ENCODE measurements around the gene ARHGEF11. TPM values are rescaled to one million over a fixed set of nuclear protein-coding genes. Genes with fewer than 3 reads are reported as not detected.
A peak's percentile ranks its signal among the peaks of the same experiment; 100 is the strongest.

Gene ARHGEF11
- total RNA-seq, 1 donor from 2014 or later, result 18.4 TPM

DNA sequence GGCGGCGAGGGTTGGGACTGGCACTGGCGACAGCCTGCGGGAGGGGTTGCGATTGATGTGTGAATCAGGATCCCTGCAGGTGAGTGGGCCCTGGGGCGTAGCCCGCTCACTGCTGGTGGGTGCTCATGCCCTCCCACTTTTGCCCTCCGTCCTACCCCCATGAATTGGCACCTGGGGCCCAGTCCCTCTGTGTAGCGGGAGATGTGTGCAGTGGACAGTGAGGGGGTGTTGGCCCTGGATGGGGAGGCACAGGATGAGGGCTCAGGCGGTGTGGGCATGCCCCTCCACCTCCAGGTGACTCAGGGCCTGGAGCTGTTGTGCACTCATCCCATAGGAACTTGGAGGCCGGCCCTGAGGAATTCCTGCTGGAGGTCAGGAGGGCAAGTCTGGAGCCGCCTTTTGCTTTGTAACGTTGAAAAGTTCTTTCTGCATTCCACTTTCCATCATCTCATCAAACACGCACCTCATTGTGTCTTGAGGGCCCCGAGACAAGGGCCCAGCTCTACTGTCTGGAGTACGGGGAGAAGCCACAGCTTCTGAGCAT, 149.0 kb downstream of the ARHGEF11 start:
- peak in 1 of 2 donors; percentile 90 for DNase-seq (ENCODE audit: low read depth in 2 of 2)

DNA sequence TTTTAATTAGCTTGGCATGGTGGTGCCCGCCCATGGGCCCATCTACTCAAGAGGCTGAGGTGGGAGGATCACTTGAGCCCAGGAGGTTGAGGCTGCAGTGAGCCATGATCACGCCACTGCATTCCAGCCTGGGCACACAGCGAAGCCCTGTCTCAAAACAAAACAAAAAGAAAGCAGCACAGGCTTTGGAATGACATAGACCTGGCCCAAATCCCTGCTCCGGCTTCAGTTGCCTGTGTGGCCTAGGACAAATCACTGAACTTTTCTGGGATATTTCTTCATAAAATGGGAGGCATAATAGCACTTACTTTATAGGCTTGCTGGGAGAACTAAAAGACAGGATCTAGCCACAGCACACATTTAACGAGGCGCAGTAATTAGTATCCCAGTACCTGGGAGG, 149.6 kb downstream of the ARHGEF11 start:
- no peak for DNase-seq (ENCODE audit: low read depth in 2 of 2)

DNA sequence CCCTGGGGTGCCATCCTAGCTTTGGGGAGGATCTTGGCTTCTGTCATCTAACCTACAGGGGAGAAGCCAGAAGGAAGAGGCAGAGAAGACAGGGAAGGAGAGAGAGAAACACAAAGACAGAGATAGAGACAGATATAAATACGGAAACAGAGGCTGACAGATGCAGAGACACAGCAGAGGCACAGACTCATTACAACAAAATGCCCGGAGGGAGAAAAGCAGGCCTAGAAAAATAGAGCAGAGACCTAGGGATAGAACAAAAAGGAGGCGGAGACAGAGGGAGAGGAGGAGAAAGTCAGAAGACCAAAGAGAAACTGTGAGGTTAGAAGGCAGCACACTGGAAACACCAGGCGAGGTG, 150.1 kb downstream of the ARHGEF11 start:
- peak in 1 of 2 donors; percentile 40 for DNase-seq (ENCODE audit: low read depth in 2 of 2)

DNA sequence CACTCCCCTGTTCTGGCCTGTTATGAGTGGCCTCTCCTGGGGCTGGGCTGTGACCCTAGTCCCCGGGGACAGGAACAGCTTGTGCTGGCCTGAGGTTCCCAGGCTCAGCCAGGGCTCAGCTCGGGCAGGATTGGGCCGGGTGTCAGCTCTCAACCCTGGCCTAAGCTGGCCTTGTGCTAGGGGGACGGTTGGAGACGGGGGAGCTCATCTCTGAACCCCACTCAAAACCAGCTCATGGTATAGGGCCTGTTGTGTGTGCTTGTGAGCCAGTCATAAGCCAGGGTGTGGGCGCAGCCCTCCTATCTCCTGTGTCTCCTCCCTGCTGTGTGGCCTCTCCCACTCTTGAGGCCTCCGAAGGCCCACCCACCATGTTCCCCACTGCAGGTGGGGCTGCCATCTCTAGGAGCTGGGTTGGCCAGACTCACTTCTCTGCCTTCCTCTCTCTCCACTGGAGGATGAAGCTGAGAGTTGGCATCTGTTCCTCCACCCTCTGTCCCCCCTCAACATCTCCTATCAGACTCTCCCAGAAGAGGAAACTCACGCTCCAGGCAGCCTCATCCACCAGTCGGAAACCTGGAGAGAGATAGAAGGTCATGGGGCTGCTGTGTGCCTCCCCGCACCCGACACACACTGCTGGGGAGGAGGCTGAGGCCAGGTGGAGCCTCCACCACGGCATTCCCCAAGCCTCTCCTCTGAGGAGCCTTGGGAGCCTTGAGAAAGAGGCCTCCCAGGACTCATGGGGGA, 150.7 kb downstream of the ARHGEF11 start:
- peak; percentile 40 to 89 for DNase-seq (ENCODE audit: low read depth in 2 of 2)

DNA sequence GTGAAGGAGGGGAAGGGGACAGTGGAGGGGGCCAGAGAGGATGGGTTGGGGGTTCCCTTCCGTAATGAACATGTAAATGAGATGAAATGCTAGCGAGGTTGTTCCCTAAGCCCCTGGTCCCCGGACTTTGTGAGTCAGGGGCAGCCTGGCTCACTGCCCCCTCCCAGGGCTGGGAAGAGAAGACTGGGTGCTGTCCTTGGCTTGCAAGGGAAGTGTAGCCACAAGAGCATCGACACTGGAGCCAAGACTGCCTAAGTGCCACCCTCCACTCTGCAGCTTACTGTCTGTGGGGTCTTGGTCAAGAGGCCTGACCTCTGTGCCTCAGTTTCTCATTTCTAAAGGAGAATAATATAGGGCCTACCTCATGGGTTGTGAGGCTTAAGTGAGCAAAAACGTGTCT, 151.5 kb downstream of the ARHGEF11 start:
- DNase-seq (ENCODE audit: low read depth in 2 of 2), result peak in 1 of 2 donors; percentile 33

DNA sequence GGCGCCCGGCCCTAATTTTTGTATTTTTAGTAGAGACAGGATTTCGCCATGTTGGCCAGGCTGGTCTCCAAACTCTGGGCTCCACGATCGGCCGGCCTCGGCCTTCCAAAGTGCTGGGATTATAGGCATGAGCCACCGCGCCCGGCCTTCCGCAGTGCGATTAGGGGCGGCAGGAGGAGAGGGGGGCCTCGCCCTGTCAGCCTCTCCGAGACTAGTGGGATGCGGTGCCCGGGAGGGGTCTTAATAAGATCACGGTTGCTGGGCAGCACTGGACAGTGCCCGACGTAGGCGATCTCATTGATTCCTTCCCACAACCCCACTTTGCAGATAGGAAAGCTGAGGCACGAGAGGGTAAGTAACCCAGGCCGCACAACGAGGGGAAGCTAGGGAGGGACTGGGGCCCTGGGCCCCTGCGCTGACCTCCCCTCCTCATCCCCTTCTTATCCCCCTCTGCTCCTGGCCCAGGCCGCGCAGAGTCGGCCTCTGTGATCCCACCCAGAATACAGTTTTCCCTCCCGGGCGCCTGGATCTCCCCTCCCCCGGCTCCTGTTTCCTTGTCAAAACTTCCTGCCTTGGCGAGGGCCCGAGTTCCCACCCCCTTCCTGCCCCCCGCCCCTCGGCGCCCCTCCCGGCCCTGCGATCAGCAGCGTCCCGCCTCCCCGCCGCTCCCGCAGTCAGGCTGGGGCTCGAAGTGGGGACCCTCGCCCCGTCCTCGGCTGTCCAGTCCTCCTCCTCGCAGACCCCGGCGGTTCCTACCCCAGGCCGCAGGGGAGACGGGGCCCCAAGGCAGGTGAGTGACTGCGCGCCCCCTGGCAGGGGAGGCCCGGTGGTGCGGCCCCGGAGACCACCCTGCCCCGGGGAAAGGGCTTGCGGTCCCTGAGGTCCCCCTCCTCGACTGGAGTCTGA, 152.2 kb downstream of the ARHGEF11 start, which contains the start of gene PEAR1:
TSS of gene PEAR1 (plus strand) at position 671 of the 906 bp plus-strand sequence. CDS start 10,209 bp downstream, outside the sequence.
- DNase-seq (ENCODE audit: low read depth in 2 of 2), result peak; percentile 65 to 87

DNA sequence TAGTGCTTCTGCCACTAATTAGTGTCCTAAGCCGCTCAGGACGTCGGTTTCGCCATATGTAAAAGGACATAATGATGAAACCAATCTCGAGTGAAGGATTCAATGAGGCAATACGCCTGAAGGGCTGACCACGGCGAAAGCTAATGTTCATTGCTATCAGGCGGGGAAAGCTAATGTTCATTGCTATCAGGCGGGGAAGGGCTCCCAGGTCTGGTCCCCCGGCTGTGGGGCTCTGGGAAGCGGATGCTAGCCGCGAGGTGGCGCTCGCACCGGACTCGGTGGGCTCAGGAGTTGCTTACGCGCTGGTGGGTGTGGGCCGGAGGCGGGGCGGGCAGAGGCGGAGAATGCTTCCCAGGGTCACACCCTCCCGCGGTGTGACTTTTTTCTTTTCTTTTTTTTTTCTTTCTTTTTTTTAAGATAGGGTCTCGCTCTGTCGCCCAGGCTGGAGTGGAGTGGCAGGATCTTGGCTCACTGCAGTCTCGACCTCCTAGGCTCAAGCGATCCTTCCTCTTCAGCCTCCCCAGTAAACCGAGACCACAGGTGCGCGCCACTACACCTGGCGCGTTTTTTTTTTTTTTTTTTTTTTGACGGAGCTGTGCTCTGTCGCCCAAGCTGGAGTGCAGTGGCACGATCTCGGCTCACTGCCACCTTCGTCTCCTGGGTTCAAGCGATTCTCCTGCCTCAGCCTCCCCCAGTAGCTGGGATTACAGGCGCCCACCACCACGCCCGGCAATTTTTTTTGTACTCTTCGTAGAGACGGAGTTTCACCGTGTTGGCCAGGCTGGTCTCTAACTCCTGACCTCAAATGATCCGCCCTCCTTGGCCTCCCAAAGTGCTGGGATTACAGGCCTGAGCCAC, 153.1 kb downstream of the ARHGEF11 start:
- DNase-seq (ENCODE audit: low read depth in 2 of 2), result peak; percentile 82 to 91

DNA sequence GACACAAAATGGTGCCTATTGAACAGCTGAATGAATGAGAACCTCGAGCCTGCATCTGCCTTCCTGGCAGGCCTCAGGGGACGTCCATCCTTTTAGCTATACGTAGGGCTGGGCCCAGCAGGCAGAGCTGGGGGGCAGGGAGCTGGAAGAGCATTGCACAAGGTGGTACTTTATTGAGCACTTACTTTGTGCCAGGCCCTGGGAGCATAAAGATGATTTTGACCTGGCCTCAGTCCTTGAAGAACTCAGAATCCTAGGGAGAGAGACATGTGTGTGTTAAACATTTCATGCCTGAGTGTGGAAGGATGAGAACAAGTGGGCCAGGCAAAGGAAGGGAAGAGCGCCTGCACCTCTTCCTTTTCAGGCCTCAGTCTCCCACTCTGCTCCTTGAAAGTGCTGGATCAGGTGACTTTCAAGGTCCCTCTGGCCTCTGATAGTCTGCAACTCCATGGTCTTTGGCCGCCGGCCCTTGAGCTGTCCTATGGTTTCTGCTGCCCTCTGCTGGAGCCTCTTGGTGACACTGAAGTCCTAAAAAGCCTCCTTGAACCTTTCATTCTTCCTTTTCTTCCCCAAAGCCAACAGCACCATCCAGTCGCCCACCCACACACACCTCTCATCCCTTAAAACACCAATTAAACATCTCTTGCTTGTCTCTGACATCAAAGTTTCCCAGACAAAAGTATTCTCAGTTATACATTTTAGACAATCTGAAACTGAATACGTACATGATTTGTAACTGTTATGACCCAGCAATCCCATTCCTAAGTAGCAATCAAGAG, 155.6 kb downstream of the ARHGEF11 start:
- DNase-seq (ENCODE audit: low read depth in 2 of 2), result peak; percentile 40 to 82

DNA sequence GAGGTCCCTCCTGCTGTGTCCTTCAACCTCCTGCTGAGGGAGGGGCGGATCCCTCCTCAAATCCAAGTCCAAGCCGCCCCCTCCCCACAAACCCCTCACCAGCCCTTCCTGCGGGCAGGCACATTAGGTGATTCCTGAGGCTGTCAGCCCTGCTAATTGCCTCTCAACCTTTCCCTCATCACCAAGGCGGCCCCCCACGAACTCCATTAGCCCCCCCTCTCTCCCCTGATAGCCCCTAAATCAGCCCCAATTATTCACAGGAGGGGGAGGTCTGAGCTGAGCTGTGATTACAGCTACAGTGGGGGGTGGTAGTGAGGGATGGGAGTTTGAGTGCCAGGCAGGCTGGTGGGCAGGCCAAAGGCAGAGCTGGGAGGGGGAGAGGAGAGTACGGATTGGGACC, 157.8 kb downstream of the ARHGEF11 start:
- no peak for DNase-seq (ENCODE audit: low read depth in 2 of 2)

DNA sequence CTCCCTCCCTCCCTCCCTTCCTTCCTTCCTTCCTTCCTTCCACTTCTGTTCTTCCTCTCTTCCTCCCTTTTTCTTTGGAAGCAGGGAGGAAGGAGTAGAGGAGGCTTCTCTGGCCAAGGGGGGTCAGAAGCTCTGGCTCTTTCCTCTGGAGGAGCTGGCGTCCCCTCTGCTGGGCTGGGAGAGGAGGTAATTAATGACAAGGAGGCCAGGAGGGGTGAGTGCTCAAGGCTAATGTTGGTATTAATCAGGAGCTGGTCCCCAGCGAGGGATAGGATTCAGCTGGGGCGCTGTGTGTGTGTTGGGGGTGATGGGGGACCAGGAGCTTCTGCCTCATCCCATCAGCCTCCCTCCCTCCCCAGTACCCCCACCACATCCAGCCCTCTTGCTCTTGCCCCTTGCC, 158.2 kb downstream of the ARHGEF11 start:
- no peak for DNase-seq (ENCODE audit: low read depth in 2 of 2)

DNA sequence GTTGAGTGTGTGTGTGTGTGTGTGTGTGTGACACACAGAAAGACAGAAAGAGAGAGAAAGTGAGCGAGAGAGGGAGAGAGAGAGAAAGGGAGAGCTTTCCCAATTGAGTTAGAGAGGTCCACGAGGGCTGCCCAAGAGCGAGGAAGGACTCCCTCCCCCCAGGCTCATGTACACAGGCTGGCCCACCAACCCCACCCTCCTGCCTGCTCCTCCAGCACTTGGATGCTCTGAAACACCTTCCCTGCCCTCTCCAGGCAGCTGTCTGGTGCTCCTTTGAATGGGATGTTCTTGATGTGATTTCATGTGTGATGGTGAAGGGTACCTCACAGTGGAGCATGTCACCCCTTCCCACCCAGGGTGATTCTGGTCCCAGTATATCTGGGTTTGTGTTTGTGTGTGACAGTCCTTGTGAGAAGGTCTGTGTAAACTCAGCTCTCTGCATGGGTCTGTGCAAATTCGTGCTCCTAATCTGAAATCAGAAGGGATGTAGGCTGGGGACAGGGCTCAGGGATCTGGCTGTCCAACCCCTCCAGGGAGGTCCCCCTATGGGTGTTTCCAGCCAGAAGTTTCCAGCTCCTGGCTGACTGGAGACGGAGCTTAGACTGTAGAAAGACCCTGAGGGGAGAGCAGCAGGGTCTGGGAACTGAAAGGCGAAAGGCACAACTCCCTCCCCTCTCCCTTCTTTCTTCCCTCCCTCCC, 158.8 kb downstream of the ARHGEF11 start:
- DNase-seq (ENCODE audit: low read depth in 2 of 2), result no peak

DNA sequence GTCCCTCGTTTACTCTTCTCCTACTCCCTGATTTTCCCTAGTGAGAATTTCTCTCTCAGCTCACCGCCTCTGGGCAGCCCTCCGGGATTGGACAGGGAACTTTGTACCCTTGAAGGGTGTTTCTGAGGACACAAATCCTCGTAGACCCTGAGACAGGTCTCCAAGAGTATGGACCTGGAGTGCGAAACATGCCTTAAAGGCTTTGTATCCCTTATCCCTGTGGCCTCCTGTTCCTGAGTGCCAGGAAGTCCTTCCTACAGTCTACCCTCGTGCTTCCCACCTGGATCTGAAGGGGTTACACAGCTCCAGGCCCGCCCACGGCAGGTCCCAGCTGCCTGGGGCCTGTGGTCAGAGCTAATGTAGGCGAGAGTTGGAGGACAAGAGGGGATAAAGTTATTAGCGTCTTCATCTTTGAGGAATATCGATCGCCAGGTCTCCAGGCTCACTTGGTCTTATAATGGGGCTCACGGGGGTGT, 159.6 kb downstream of the ARHGEF11 start:
- no peak for DNase-seq (ENCODE audit: low read depth in 2 of 2)

DNA sequence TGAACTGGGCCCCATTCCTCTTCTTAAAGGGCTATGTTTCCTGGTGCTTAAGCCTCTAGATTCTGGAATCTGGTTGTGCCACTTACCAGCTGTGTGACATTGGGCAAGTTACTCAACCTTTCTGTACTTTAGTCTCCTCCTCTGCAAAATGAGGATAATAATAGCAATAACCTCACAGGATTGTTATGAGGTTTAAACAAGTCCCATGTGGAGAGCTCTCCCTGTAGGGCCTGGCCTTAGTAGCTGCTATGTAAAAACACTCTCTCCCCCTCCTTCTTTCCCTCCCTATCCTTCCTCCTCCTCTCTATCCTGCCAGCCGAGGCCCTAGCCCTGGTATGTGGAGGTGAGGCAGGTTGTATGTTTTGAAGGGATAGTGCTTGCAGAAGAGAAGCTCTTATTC, 160.2 kb downstream of the ARHGEF11 start:
- DNase-seq (ENCODE audit: low read depth in 2 of 2), result no peak

Other genes with a start within 250 kb of the ARHGEF11 start
- 0.13 TPM in 1 of 2 replicates, not detected in the other for gene SH2D2A, start 228.9 kb downstream of the ARHGEF11 start, total RNA-seq
- gene INSRR, start 186.6 kb downstream of the ARHGEF11 start, total RNA-seq, result not detected in 2 replicates
- gene NTRK1, start 184.9 kb downstream of the ARHGEF11 start, total RNA-seq, result not detected in 2 replicates
- 10.9 and 25.2 TPM in 2 replicates for gene PEAR1, start 152.0 kb downstream of the ARHGEF11 start, total RNA-seq
- 0.13 TPM in 2 replicates for gene LRRC71, start 125.1 kb downstream of the ARHGEF11 start, total RNA-seq
- gene ETV3L, start 54.1 kb upstream of the ARHGEF11 start, total RNA-seq, result under 0.01 TPM in 1 of 2 replicates, not detected in the other
- gene ETV3, start 92.7 kb upstream of the ARHGEF11 start, total RNA-seq, result 11.2 and 15.9 TPM in 2 replicates

All from dermis microvascular lymphatic vessel endothelial cell (primary cell).